OCI-LY7 (cell line): Measurements from ENCODE around the gene PDGFB.

ENCODE experiments used
- EZH2phosphoT487 ChIP-seq: fragments of 200-600 bp; sonication (generic); IDR thresholded peaks from 2 replicates; pipeline ENCODE4 v1.6.1; 2018; ENCODE audit warnings: low read depth, borderline replicate concordance, mild to moderate bottlenecking, mixed run types, antibody characterized with exemption, low read length, moderate library complexity, mixed read lengths
- TF ChIP-seq, protein P1 (sequence below): fragments of 200-600 bp; sonication (generic); conservative IDR thresholded peaks from 2 replicates; pipeline ENCODE4 v1.5.1; 2014; ENCODE audit warnings: mild to moderate bottlenecking, antibody characterized with exemption, low read length, moderate library complexity, mixed read lengths

GRCh38 chr22:39220890-39221850 lies 23.6 kb downstream of the PDGFB start:
- TF ChIP-seq, protein P1, sequence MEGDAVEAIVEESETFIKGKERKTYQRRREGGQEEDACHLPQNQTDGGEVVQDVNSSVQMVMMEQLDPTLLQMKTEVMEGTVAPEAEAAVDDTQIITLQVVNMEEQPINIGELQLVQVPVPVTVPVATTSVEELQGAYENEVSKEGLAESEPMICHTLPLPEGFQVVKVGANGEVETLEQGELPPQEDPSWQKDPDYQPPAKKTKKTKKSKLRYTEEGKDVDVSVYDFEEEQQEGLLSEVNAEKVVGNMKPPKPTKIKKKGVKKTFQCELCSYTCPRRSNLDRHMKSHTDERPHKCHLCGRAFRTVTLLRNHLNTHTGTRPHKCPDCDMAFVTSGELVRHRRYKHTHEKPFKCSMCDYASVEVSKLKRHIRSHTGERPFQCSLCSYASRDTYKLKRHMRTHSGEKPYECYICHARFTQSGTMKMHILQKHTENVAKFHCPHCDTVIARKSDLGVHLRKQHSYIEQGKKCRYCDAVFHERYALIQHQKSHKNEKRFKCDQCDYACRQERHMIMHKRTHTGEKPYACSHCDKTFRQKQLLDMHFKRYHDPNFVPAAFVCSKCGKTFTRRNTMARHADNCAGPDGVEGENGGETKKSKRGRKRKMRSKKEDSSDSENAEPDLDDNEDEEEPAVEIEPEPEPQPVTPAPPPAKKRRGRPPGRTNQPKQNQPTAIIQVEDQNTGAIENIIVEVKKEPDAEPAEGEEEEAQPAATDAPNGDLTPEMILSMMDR: no peak
- no peak for TF ChIP-seq EZH2phosphoT487
